HepG2 (cell line): ENCODE results near the gene VAV2. TPM values are rescaled to one million over a fixed set of nuclear protein-coding genes. Genes with fewer than 3 reads are reported as not detected.

Experiments used
- FOXO1 ChIP-seq: sonication (generic); formaldehyde crosslinking; IDR thresholded peaks from 2 replicates; pipeline ENCODE4 v1.4.0; 2020; ENCODE audit warnings: missing genetic modification reagents
- HIVEP1 ChIP-seq: sonication (generic); formaldehyde crosslinking; IDR thresholded peaks from 2 replicates; pipeline ENCODE4 v1.4.0; 2020; ENCODE audit warnings: mild to moderate bottlenecking, missing genetic modification reagents
- KDM5A ChIP-seq: fragments of 200-600 bp; sonication (generic); IDR thresholded peaks from 2 replicates; pipeline ENCODE4 v1.7.0; 2018; ENCODE audit warnings: antibody characterized with exemption, mild to moderate bottlenecking, low read length, borderline replicate concordance
- MEIS2 ChIP-seq: sonication (generic); formaldehyde crosslinking; IDR thresholded peaks from 2 replicates; pipeline ENCODE4 v1.9.0; 2021; ENCODE audit warnings: mild to moderate bottlenecking, missing genetic modification reagents
- NONO ChIP-seq, 2 experiments: fragments of 450-650 bp in 1 of 2; sonication (generic) in 1 of 2; formaldehyde crosslinking in 1 of 2; IDR thresholded peaks in 1 of 2; conservative IDR thresholded peaks in 1 of 2; 2 replicates each; pipeline versions ENCODE4 v1.6.1 to v1.8.0; 2017 to 2022; ENCODE audit warnings: mild to moderate bottlenecking in 1 of 2, missing genetic modification reagents in 1 of 2, moderate library complexity in 1 of 2
- NR2F1 ChIP-seq, 2 experiments: fragments of 450-650 bp in 1 of 2; formaldehyde crosslinking in 1 of 2; IDR thresholded peaks; 2 replicates each; pipeline versions ENCODE4 v1.5.0 to v1.6.1; 2016 to 2020; ENCODE audit warnings: mild to moderate bottlenecking in 1 of 2, missing compliant biosample characterization in 1 of 2, missing genetic modification reagents in 1 of 2, moderate library complexity in 1 of 2
- SALL2 ChIP-seq: sonication (generic); formaldehyde crosslinking; IDR thresholded peaks from 2 replicates; pipeline ENCODE4 v1.8.1; 2023; ENCODE audit warnings: mild to moderate bottlenecking, missing genetic modification reagents, inconsistent platforms
- SNAPC2 ChIP-seq: sonication (generic); formaldehyde crosslinking; IDR thresholded peaks from 2 replicates; pipeline ENCODE4 v1.8.1; 2022; ENCODE audit warnings: mild to moderate bottlenecking, missing genetic modification reagents
- TEAD2 ChIP-seq: sonication (generic); formaldehyde crosslinking; IDR thresholded peaks from 2 replicates; pipeline ENCODE4 v1.9.0; 2021; ENCODE audit warnings: missing genetic modification reagents
- TEAD3 ChIP-seq: optimal IDR thresholded peaks from 2 replicates; pipeline ENCODE3; 2016; ENCODE audit warnings: borderline replicate concordance
- XBP1 ChIP-seq: sonication (generic); formaldehyde crosslinking; IDR thresholded peaks from 2 replicates; pipeline ENCODE4 v1.5.0; 2020; ENCODE audit warnings: missing genetic modification reagents
- polyA plus RNA-seq, 8 experiments: library from polyadenylated mRNA; depleted of rRNA in 3 of 8; stranded (reverse) in 7 of 8; unstranded in 1 of 8; fragments of >200 nt; fragmentation: Illumina TruSeq in 4 of 8; extraction: Trizol in 4 of 8; gene quantifications; 2 replicates each; pipeline versions ENCODE4 v1.2.1 to v1.2.3, GENCODE V29; 2011 to 2016; ENCODE audit warnings: low read depth in 4 of 8, missing spikeins in 1 of 8, mixed read lengths in 1 of 8; ENCODE audit not compliant: insufficient read depth in 1 of 8
- total RNA-seq, 5 experiments: library from RNA; depleted of rRNA; stranded (reverse); fragments of >200 nt; fragmentation: Illumina TruSeq; extraction: Trizol; gene quantifications; 2 replicates each; pipeline ENCODE4 v1.2.3, GENCODE V29; 2016; ENCODE audit warnings: low read depth in 1 of 5
- TF ChIP-seq, protein P1 (sequence below): IDR thresholded peaks from 2 replicates; pipeline ENCODE4 v1.4.0; 2020; ENCODE audit warnings: mild to moderate bottlenecking, missing genetic modification reagents
- TF ChIP-seq, protein P2 (sequence below): sonication (generic); formaldehyde crosslinking; conservative IDR thresholded peaks from 2 replicates; pipeline ENCODE4 v1.8.0; 2022; ENCODE audit warnings: mild to moderate bottlenecking, moderate library complexity, missing genetic modification reagents
- TF ChIP-seq, protein P3 (sequence below): IDR thresholded peaks from 2 replicates; pipeline ENCODE4 v1.6.1; 2016; ENCODE audit warnings: missing compliant biosample characterization, missing genetic modification reagents, borderline replicate concordance
- TF ChIP-seq, protein P4 (sequence below), 2 experiments: IDR thresholded peaks; 2 replicates each; pipeline ENCODE4 v1.6.1; 2011 to 2012; ENCODE audit warnings: low read length in 2 of 2, borderline replicate concordance in 1 of 2, low read depth in 1 of 2, mild to moderate bottlenecking in 1 of 2, moderate library complexity in 1 of 2

VAV2 gene
- total and polyA plus RNA-seq, 2 of the 13 experiments (the other 11 are each of a cell fraction or from before 2014, with no cell fraction given), result 22.5 to 22.9 TPM

DNA sequence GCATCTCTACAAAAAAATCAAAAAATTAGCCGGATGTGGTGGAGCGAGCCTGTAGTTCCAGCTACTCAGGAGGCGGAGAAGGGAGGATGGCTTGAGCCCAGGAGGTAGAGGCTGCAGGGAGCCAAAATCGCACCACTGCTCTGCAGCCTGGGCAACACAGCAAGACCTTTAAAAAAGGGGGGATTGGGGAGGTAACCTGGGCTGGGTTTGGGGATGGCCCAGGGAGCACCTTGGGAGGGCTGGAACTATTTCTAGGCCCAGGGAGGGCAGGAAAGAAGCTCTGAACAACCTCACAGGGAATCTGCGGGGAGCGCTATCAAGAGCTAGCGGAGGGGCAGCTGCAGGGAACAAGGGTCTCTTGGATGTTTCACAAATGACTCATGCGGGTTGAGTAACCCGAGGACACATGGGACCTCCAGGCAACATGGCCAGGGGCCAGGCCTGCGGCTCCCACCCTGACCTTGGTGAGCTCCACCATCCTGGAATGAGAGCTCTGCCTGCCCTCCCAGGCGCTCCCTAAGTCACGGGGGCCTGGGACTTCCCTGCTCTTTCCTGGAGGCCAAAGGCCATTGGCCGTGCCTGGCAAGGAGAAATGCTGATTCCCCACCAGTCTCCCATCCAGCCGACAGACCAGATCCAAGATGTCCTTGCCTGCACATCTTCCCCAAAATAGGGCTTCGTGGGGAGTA is 277.4 kb downstream of the VAV2 start (continued):
- TF ChIP-seq, protein P1, sequence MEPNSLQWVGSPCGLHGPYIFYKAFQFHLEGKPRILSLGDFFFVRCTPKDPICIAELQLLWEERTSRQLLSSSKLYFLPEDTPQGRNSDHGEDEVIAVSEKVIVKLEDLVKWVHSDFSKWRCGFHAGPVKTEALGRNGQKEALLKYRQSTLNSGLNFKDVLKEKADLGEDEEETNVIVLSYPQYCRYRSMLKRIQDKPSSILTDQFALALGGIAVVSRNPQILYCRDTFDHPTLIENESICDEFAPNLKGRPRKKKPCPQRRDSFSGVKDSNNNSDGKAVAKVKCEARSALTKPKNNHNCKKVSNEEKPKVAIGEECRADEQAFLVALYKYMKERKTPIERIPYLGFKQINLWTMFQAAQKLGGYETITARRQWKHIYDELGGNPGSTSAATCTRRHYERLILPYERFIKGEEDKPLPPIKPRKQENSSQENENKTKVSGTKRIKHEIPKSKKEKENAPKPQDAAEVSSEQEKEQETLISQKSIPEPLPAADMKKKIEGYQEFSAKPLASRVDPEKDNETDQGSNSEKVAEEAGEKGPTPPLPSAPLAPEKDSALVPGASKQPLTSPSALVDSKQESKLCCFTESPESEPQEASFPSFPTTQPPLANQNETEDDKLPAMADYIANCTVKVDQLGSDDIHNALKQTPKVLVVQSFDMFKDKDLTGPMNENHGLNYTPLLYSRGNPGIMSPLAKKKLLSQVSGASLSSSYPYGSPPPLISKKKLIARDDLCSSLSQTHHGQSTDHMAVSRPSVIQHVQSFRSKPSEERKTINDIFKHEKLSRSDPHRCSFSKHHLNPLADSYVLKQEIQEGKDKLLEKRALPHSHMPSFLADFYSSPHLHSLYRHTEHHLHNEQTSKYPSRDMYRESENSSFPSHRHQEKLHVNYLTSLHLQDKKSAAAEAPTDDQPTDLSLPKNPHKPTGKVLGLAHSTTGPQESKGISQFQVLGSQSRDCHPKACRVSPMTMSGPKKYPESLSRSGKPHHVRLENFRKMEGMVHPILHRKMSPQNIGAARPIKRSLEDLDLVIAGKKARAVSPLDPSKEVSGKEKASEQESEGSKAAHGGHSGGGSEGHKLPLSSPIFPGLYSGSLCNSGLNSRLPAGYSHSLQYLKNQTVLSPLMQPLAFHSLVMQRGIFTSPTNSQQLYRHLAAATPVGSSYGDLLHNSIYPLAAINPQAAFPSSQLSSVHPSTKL (CRISPR knock-in tag), result peak; percentile 95
- TF ChIP-seq, protein P2, sequence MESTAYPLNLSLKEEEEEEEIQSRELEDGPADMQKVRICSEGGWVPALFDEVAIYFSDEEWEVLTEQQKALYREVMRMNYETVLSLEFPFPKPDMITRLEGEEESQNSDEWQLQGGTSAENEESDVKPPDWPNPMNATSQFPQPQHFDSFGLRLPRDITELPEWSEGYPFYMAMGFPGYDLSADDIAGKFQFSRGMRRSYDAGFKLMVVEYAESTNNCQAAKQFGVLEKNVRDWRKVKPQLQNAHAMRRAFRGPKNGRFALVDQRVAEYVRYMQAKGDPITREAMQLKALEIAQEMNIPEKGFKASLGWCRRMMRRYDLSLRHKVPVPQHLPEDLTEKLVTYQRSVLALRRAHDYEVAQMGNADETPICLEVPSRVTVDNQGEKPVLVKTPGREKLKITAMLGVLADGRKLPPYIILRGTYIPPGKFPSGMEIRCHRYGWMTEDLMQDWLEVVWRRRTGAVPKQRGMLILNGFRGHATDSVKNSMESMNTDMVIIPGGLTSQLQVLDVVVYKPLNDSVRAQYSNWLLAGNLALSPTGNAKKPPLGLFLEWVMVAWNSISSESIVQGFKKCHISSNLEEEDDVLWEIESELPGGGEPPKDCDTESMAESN (CRISPR knock-in tag), result peak; percentile 49
- TF ChIP-seq TEAD2 (CRISPR knock-in tag), result 0 out of 2 replicates have a peak, but pooled peaks have one; percentile 41
- peak; percentile 62; the same call in 1 of the 2 replicates for TF ChIP-seq SNAPC2
- peak; percentile 97 for TF ChIP-seq TEAD3
- TF ChIP-seq FOXO1 (CRISPR knock-in tag), result peak; percentile 85
- TF ChIP-seq KDM5A, result no peak
- TF ChIP-seq XBP1 (CRISPR knock-in tag), result 0 out of 2 replicates have a peak, but pooled peaks have one; percentile 64
- TF ChIP-seq, protein P3, sequence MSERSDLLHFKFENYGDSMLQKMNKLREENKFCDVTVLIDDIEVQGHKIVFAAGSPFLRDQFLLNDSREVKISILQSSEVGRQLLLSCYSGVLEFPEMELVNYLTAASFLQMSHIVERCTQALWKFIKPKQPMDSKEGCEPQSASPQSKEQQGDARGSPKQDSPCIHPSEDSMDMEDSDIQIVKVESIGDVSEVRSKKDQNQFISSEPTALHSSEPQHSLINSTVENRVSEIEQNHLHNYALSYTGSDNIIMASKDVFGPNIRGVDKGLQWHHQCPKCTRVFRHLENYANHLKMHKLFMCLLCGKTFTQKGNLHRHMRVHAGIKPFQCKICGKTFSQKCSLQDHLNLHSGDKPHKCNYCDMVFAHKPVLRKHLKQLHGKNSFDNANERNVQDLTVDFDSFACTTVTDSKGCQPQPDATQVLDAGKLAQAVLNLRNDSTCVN (CRISPR knock-in tag), result peak; percentile 43; the same call in 1 of the 2 replicates
- TF ChIP-seq NR2F1 (CRISPR knock-in tag; IDR thresholded peaks at IDR 0.05), result peak; percentile 74 to 84
- 0 out of 2 replicates have a peak, but pooled peaks have one; percentile 63 for TF ChIP-seq SALL2 (CRISPR knock-in tag)
- peak; percentile 52; the same call in 1 of the 2 replicates for TF ChIP-seq MEIS2 (CRISPR knock-in tag)
- TF ChIP-seq HIVEP1, result peak; percentile 79; the same call in 1 of the 2 replicates
- TF ChIP-seq NONO (IDR thresholded peaks at IDR 0.05), result no peak
- peak; percentile 40; the same call in 1 of the 2 replicates for TF ChIP-seq NONO (CRISPR knock-in tag; conservative IDR thresholded peaks at IDR 0.05)
- TF ChIP-seq, protein P4, sequence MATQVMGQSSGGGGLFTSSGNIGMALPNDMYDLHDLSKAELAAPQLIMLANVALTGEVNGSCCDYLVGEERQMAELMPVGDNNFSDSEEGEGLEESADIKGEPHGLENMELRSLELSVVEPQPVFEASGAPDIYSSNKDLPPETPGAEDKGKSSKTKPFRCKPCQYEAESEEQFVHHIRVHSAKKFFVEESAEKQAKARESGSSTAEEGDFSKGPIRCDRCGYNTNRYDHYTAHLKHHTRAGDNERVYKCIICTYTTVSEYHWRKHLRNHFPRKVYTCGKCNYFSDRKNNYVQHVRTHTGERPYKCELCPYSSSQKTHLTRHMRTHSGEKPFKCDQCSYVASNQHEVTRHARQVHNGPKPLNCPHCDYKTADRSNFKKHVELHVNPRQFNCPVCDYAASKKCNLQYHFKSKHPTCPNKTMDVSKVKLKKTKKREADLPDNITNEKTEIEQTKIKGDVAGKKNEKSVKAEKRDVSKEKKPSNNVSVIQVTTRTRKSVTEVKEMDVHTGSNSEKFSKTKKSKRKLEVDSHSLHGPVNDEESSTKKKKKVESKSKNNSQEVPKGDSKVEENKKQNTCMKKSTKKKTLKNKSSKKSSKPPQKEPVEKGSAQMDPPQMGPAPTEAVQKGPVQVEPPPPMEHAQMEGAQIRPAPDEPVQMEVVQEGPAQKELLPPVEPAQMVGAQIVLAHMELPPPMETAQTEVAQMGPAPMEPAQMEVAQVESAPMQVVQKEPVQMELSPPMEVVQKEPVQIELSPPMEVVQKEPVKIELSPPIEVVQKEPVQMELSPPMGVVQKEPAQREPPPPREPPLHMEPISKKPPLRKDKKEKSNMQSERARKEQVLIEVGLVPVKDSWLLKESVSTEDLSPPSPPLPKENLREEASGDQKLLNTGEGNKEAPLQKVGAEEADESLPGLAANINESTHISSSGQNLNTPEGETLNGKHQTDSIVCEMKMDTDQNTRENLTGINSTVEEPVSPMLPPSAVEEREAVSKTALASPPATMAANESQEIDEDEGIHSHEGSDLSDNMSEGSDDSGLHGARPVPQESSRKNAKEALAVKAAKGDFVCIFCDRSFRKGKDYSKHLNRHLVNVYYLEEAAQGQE (IDR thresholded peaks at IDR 0.05; ENCODE audit: borderline replicate concordance in 1 of 2, low read depth in 1 of 2, low read length in 2 of 2), result no peak
